ENCODE measurements around the gene HIPK3.
"Not testable (repeated sequence)": the region's sequence is repeated elsewhere in the genome, so short reads cannot be mapped to it uniquely, and the experiment has no call there.

HIPK3 gene

DNA sequence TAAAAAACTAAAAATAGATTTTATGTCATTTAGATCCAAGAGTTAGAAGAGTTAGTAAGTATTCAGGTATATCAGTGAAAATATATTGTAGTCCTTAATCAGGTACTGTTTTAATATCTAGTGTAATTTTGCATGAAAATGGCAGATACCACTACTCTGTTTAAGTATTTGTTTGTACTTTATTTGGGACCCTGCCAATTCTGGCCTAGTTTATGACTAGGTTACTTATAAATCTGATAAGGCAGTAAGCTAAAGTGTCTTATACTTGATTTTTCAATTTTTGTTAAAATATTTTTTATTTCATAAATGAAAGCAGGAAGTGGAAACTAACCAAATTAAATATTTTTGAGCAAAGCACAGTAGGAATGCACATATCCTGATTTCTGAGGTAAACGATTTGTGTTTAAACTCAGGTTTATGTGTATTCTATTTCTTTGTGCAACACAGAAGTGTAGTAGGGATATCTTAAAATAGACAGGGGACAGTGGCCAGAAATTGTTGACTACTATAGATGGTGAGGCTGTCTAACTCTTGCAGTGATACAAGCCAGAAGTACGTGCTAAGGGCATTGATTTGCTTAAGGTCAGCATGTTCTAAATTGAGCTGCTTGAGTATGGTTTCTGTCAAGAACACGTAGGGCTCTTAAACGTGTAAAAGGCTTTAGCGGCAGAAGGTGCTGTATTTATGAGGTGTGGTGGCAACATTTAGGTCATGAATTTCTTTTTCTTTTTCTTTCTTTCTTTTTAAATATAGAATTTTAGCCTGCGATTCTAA is 34.0 kb downstream of the HIPK3 start:
- no peak for TF ChIP-seq CTCF (IDR thresholded peaks at IDR 0.05; ENCODE audit: borderline replicate concordance, insufficient read depth, low read depth, low read length)
- H3K4me3 ChIP-seq (ENCODE audit: low read depth, low read length) = no peak overlapping the region

DNA sequence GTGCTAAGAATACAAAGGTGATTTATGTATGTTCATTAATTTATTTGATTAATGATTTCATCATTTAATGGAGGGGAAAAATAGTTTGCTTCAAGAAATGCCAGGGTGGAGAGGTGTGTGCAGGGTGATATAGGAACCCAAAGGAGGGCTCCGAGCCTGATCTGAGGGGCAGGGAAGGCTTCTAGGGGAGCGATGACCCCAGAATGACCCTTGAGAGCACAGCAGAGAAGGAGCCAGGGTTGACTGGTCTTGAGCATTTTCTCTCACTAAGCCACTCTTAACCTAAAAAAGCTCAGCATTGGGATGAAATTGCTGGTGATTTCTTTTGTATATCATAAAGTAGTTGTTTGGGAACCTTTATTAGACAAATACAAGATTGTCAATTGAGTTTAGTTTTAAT is 35.1 kb downstream of the HIPK3 start:
- no peak overlapping the region for H3K4me3 ChIP-seq (ENCODE audit: low read depth, low read length)
- no peak for TF ChIP-seq CTCF (IDR thresholded peaks at IDR 0.05; ENCODE audit: borderline replicate concordance, insufficient read depth, low read depth, low read length)

GRCh38 chr11:33294224-33294623 is 37.0 kb downstream of the HIPK3 start:
- no peak for TF ChIP-seq CTCF (IDR thresholded peaks at IDR 0.05; ENCODE audit: borderline replicate concordance, insufficient read depth, low read depth, low read length)

DNA sequence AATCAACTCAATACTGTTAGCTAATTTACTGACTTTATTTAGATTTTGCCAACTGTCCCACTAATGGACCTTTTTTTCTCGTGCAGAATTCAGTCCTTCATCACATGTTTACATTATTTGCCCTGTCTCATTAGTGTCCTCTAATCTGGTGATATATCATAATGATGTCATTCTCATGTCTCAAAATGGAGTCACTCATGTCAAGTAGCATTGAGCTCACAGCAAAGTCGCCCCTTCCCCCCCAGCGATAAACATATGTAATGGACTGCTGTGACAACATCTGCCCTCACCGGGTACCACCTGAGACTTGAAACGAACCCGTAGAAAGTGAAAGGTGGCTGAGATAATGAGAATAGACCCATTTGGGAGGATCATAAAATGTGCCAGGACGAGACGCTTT is 37.6 kb downstream of the HIPK3 start:
- H3K4me3 ChIP-seq (ENCODE audit: low read depth, low read length) = no peak overlapping the region
- no peak for TF ChIP-seq CTCF (IDR thresholded peaks at IDR 0.05; ENCODE audit: borderline replicate concordance, insufficient read depth, low read depth, low read length)

More at GRCh38 chr11:33294224-33294623, 37.0 kb downstream of the HIPK3 start:
- no peak overlapping the region for H3K4me3 ChIP-seq (ENCODE audit: low read depth, low read length)

DNA sequence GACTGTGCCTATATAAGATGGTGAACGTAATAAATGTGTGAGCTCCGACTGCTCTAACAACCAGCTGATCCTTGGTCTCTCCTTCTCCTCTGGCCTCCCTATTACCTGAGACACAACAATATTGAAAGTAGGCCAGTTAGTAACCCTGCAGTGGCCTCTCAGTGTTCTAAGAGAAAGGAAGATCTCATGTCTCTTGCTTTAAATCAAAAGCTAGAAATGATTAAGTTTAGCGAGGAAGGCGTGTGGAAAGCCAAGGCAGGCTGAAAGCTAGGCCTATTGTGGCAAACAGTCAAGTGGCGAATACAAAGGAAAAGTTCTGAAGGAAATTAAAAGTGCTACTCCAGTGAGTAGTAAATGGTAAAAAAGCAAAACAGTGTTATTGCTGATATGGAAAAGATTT is 39.5 kb downstream of the HIPK3 start:
- TF ChIP-seq CTCF (IDR thresholded peaks at IDR 0.05; ENCODE audit: borderline replicate concordance, insufficient read depth, low read depth, low read length) = no peak
- no peak overlapping the region for H3K4me3 ChIP-seq (ENCODE audit: low read depth, low read length)

DNA sequence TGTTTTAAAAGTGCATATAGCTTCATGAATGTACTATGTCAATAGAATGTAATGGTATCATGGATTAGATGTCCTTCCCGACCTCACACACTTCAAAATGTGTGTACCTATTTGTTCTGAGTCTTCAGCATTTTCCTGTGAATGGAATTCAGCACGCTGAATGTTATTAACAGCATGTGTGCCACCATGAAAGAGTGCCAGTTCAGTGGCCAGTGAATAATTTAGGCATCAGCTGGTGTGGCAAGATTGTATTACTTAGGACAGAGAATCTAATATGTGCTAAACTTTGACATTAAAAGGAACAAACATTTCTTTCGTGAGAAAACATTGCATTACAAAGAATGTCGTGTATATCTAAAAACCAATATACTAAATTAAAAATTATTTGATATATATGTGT is 46.4 kb downstream of the HIPK3 start:
- TF ChIP-seq CTCF (IDR thresholded peaks at IDR 0.05; ENCODE audit: borderline replicate concordance, insufficient read depth, low read depth, low read length) = no peak

GRCh38 chr11:33306821-33307220 is 49.6 kb downstream of the HIPK3 start:
- H3K4me3 ChIP-seq (ENCODE audit: low read depth, low read length) = not testable (repeated sequence)

More for the DNA sequence above, 46.4 kb downstream of the HIPK3 start:
- no peak overlapping the region for H3K4me3 ChIP-seq (ENCODE audit: low read depth, low read length)

Measured in GM12875 (cell line).